Measurements from ENCODE around the gene MDN1.

DNA sequence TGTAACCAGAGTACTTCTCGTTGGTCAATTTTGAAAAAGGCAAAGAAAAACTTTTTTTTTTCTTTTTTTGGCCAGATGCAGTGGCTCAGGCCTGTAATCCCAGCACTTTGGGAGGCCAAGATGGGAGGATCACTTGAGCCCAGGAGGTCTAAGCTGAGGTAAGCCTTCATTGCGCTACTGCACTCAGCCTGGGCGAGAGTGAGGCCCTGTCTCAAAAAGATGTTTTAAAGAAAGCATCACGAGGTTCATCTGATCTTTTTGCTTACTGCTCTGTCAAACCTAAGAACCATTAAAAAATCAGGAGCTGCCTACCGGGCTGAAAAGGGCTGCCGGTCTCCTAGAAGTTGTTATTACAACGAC, 181.7 kb downstream of the MDN1 start:
- no peak for TF ChIP-seq TARDBP (IDR thresholded peaks at IDR 0.05)
- TF ChIP-seq FOXM1 (IDR thresholded peaks at IDR 0.05; ENCODE audit: borderline replicate concordance) = no peak
- TF ChIP-seq SP1 (IDR thresholded peaks at IDR 0.05) = no peak
- no peak for TF ChIP-seq ELF4 (IDR thresholded peaks at IDR 0.05)
- no peak for TF ChIP-seq HDGF (IDR thresholded peaks at IDR 0.05; ENCODE audit: borderline replicate concordance)
- no peak for TF ChIP-seq SUZ12 (IDR thresholded peaks at IDR 0.05)
- no peak for TF ChIP-seq NFRKB (IDR thresholded peaks at IDR 0.05)
- TF ChIP-seq L3MBTL2 (conservative IDR thresholded peaks at IDR 0.05) = no peak
- no peak for TF ChIP-seq BHLHE40 (IDR thresholded peaks at IDR 0.05; ENCODE audit: borderline replicate concordance)
- TF ChIP-seq, protein P1, sequence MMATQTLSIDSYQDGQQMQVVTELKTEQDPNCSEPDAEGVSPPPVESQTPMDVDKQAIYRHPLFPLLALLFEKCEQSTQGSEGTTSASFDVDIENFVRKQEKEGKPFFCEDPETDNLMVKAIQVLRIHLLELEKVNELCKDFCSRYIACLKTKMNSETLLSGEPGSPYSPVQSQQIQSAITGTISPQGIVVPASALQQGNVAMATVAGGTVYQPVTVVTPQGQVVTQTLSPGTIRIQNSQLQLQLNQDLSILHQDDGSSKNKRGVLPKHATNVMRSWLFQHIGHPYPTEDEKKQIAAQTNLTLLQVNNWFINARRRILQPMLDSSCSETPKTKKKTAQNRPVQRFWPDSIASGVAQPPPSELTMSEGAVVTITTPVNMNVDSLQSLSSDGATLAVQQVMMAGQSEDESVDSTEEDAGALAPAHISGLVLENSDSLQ (IDR thresholded peaks at IDR 0.05) = no peak
- TF ChIP-seq LEF1 (IDR thresholded peaks at IDR 0.05; ENCODE audit: borderline replicate concordance) = no peak

Measured in HEK293T (cell line).